ENCODE data around the gene EDC3. TPM values are rescaled to one million over a fixed set of nuclear protein-coding genes. Genes with fewer than 3 reads are reported as not detected.

The EDC3 gene
- total and polyA plus RNA-seq, 2 experiments from 2014 or later, result 13.8 to 26.5 TPM

- TF ChIP-seq STAT1 (IDR thresholded peaks at IDR 0.05; ENCODE audit: unreplicated experiment) (no peak), EZH2phosphoT487 (IDR thresholded peaks at IDR 0.05; ENCODE audit: unreplicated experiment) (no peak), ETS1 (IDR thresholded peaks at IDR 0.05) (no peak), ZNF114 (CRISPR knock-in tag; IDR thresholded peaks at IDR 0.05) (no peak), REST (IDR thresholded peaks at IDR 0.05; ENCODE audit: unreplicated experiment) (no peak), NANOG (IDR thresholded peaks at IDR 0.05; ENCODE audit: borderline replicate concordance) (no peak), JUNB (IDR thresholded peaks at IDR 0.05; ENCODE audit: unreplicated experiment) (no peak), EZH2 (IDR thresholded peaks at IDR 0.05; ENCODE audit: low read depth, unreplicated experiment) (no peak), ZNF462 (CRISPR knock-in tag; IDR thresholded peaks at IDR 0.05) (no peak), CREB1 (CRISPR knock-in tag; IDR thresholded peaks at IDR 0.05; ENCODE audit: low read depth) (no peak), POLR2AphosphoS5 (IDR thresholded peaks at IDR 0.05; ENCODE audit: low read depth) (no peak), ZNF331 (CRISPR knock-in tag; IDR thresholded peaks at IDR 0.05; ENCODE audit: low read depth) (no peak)
- TF ChIP-seq, protein P1, sequence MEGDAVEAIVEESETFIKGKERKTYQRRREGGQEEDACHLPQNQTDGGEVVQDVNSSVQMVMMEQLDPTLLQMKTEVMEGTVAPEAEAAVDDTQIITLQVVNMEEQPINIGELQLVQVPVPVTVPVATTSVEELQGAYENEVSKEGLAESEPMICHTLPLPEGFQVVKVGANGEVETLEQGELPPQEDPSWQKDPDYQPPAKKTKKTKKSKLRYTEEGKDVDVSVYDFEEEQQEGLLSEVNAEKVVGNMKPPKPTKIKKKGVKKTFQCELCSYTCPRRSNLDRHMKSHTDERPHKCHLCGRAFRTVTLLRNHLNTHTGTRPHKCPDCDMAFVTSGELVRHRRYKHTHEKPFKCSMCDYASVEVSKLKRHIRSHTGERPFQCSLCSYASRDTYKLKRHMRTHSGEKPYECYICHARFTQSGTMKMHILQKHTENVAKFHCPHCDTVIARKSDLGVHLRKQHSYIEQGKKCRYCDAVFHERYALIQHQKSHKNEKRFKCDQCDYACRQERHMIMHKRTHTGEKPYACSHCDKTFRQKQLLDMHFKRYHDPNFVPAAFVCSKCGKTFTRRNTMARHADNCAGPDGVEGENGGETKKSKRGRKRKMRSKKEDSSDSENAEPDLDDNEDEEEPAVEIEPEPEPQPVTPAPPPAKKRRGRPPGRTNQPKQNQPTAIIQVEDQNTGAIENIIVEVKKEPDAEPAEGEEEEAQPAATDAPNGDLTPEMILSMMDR (conservative IDR thresholded peaks at IDR 0.05; ENCODE audit: low read depth in 2 of 2), result no peak
- Histone ChIP-seq H3K27ac (ENCODE audit: low read depth) (no peak overlapping the region), H3F3A (replicated peaks; ENCODE audit: low read depth) (peaks cover 9% of the 10 kb centered on the region; the same call in 1 of the 2 replicates), H3K4me2 (peak overlapping the region; percentile 84), H3K27me3 (ENCODE audit: insufficient read depth) (peaks cover 12% of the 10 kb centered on the region; the same call in 1 of the 2 replicates), H4K20me1 (replicated peaks; ENCODE audit: insufficient read depth) (peaks cover 22% of the 10 kb centered on the region), H3K36me3 (ENCODE audit: insufficient read depth) (no peaks in the 10 kb centered on the region), H2AFZ (peak overlapping the region; percentile 98; the same call in 1 of the 2 replicates), H3K4me3 (no peak overlapping the region), H3K4me1 (ENCODE audit: insufficient read depth) (peaks cover 11% of the 10 kb centered on the region), H3K79me2 (replicated peaks; ENCODE audit: insufficient read depth) (peaks cover 26% of the 10 kb centered on the region), H3K9me2 (ENCODE audit: insufficient read depth) (no peaks in the 10 kb centered on the region)
- Mint-ChIP-seq H3K4me3 (0 out of 3 replicates have a peak overlapping the region, but pooled peaks have one; percentile 29), H3K27ac (no peak overlapping the region), H3K4me1 (peaks cover 14% of the 10 kb centered on the region), H3K27me3 (ENCODE audit: insufficient read depth, low read depth, poor library complexity) (peaks cover 19% of the 10 kb centered on the region), H3K36me3 (ENCODE audit: low read depth) (no peaks in the 10 kb centered on the region; the same call in 2 of the 3 replicates), H3K9me3 (no peaks in the 10 kb centered on the region)
- ATAC-seq, result no peak
- DNase-seq (ENCODE audit: low spot score), result no peak
Observed at GRCh38 chr15:74613089-74613952, 82.5 kb downstream of the EDC3 start.

Data from GM23338 (cell line).